ENCODE data around the gene WIF1.
A peak's percentile ranks its signal among the peaks of the same experiment; 100 is the strongest.

Gene WIF1

GRCh38 chr12:65122703-65123102 is 1.6 kb upstream of the WIF1 start:
- DNase-seq: no peak

GRCh38 chr12:65121956-65122469 is 908 bp upstream of the WIF1 start:
- no peak for DNase-seq

GRCh38 chr12:65119063-65119462 is 2.0 kb downstream of the WIF1 start:
- no peak for DNase-seq

GRCh38 chr12:65113621-65114035 is 7.5 kb downstream of the WIF1 start:
- no peak for DNase-seq

GRCh38 chr12:65106948-65107347 is 14.2 kb downstream of the WIF1 start:
- no peak for DNase-seq

GRCh38 chr12:65100140-65100539 is 21.0 kb downstream of the WIF1 start:
- no peak for DNase-seq

- no peak for DNase-seq
Observed at GRCh38 chr12:65099182-65099581, 21.9 kb downstream of the WIF1 start.

GRCh38 chr12:65098364-65098763 is 22.7 kb downstream of the WIF1 start:
- no peak for DNase-seq

- no peak for DNase-seq
Observed at GRCh38 chr12:65094722-65095121, 26.4 kb downstream of the WIF1 start.

- DNase-seq: peak; percentile 45
Observed at GRCh38 chr12:65093606-65094005, 27.5 kb downstream of the WIF1 start.

- DNase-seq: no peak
Observed at GRCh38 chr12:65090461-65090860, 30.6 kb downstream of the WIF1 start.

GRCh38 chr12:65086236-65086635 is 34.9 kb downstream of the WIF1 start:
- DNase-seq: no peak

GRCh38 chr12:65084579-65084978 is 36.5 kb downstream of the WIF1 start:
- DNase-seq: no peak

GRCh38 chr12:65083581-65083980 is 37.5 kb downstream of the WIF1 start:
- no peak for DNase-seq

- no peak for DNase-seq
Observed at GRCh38 chr12:65082406-65082805, 38.7 kb downstream of the WIF1 start.

GRCh38 chr12:65081496-65081895 is 39.6 kb downstream of the WIF1 start:
- no peak for DNase-seq

- no peak for DNase-seq
Observed at GRCh38 chr12:65074932-65075331, 46.2 kb downstream of the WIF1 start.

GRCh38 chr12:65069336-65069735 is 51.8 kb downstream of the WIF1 start:
- DNase-seq: no peak

- no peak for DNase-seq
Observed at GRCh38 chr12:65067383-65067782, 53.7 kb downstream of the WIF1 start.

GRCh38 chr12:65055859-65056258 is 65.2 kb downstream of the WIF1 start:
- DNase-seq: no peak

- no peak for DNase-seq
Observed at GRCh38 chr12:65051218-65051617, 69.9 kb downstream of the WIF1 start.

GRCh38 chr12:65045269-65045668 is 75.8 kb downstream of the WIF1 start:
- peak; percentile 5 for DNase-seq

- DNase-seq: no peak
Observed at GRCh38 chr12:65039301-65039700, 81.8 kb downstream of the WIF1 start.

GRCh38 chr12:65025136-65025535 is 96.0 kb downstream of the WIF1 start:
- DNase-seq: no peak

- DNase-seq: no peak
Observed at GRCh38 chr12:65023485-65023884, 97.6 kb downstream of the WIF1 start.

GRCh38 chr12:65022960-65023359 is 98.1 kb downstream of the WIF1 start:
- no peak for DNase-seq

Data from fibroblast of skin of back (primary cell).